A549 (cell line): ENCODE measurements around the gene CDC26. TPM values are rescaled to one million over a fixed set of nuclear protein-coding genes. Genes with fewer than 3 reads are reported as not detected.

Source experiments
- ATAC-seq, 2 experiments: fragments of 200-7000 bp in 1 of 2; fragments of >200 bp in 1 of 2; cut with Nextera tagmentation in 1 of 2; cut with Tn5 transposase in 1 of 2; 3 replicates each; pipeline versions ENCODE4 v1.8.0 to v1.9.1; 2018 to 2020; ENCODE audit warnings: mild to moderate bottlenecking in 1 of 2, moderate library complexity in 1 of 2
- CTCF ChIA-PET: fragments of 300-600 bp; sonication (Branson Sonifier 250); formaldehyde crosslinking; extraction: SDS; loops from one replicate; lab custom pipeline; 2021; ENCODE audit warnings: antibody characterized with exemption, inconsistent platforms; lab: Yijun Ruan, JAX
- POLR2A ChIA-PET: fragments of 350-600 bp; formaldehyde crosslinking; extraction: SDS; loops from one replicate; lab custom pipeline; 2021; ENCODE audit warnings: antibody characterized with exemption, inconsistent platforms; lab: Yijun Ruan, JAX
- DNase-seq, 2 experiments: peaks; one replicate each; pipeline versions ENCODE4 v3.0.0 to v3.0.0-alpha.2; 2011 to 2016; ENCODE audit warnings: low read depth in 1 of 2, low spot score in 1 of 2
- FAIRE-seq: peaks from 2 replicates; lab custom pipeline; 2011; peaks lifted over from hg19 to GRCh38; lab: Jason Lieb, UNC
- H3K27ac ChIP-seq, 2 experiments: fragments of >200 bp; sonication (Bioruptor Twin); formaldehyde crosslinking; 3 replicates each; pipeline ENCODE4 v1.5.1; 2016 to 2017
- H3K4me1 ChIP-seq: fragments of >200 bp; sonication (Bioruptor Twin); formaldehyde crosslinking; 3 replicates; pipeline ENCODE4 v1.6.1; 2016
- H3K4me2 ChIP-seq: fragments of >200 bp; sonication (Bioruptor Twin); formaldehyde crosslinking; 3 replicates; pipeline ENCODE4 v1.6.1; 2016
- H3K4me3 ChIP-seq: fragments of >200 bp; sonication (Bioruptor Twin); formaldehyde crosslinking; 3 replicates; pipeline ENCODE4 v1.5.1; 2016
- H3K9me3 ChIP-seq: fragments of >200 bp; sonication (Bioruptor Twin); formaldehyde crosslinking; 3 replicates; pipeline ENCODE4 v1.6.1; 2016
- BHLHE40 ChIP-seq: IDR thresholded peaks from 2 replicates; pipeline ENCODE4 v1.6.1; 2012; ENCODE audit warnings: low read depth, low read length, inconsistent platforms
- CBX2 ChIP-seq: fragments of 200-600 bp; sonication (generic); IDR thresholded peaks from 2 replicates; pipeline ENCODE4 v1.6.1; 2016; ENCODE audit warnings: low read depth, mild to moderate bottlenecking, borderline replicate concordance
- CHD4 ChIP-seq: fragments of 200-600 bp; sonication (generic); IDR thresholded peaks from 2 replicates; pipeline ENCODE4 v1.6.1; 2016; ENCODE audit warnings: antibody characterized with exemption, mild to moderate bottlenecking, borderline replicate concordance
- CTCF ChIP-seq: fragments of >200 bp; sonication (Bioruptor Twin); formaldehyde crosslinking; IDR thresholded peaks from 3 replicates; pipeline ENCODE4 v1.5.1; 2016
- EHF ChIP-seq: fragments of 250-450 bp; sonication (Bioruptor Pico); IDR thresholded peaks from 2 replicates; pipeline ENCODE4 v1.5.0; 2020; ENCODE audit warnings: mild to moderate bottlenecking
- EHMT2 ChIP-seq: fragments of 200-600 bp; sonication (generic); IDR thresholded peaks from 2 replicates; pipeline ENCODE4 v1.6.1; 2016; ENCODE audit warnings: antibody characterized with exemption, low read depth, mild to moderate bottlenecking, moderate library complexity
- ELK1 ChIP-seq: fragments of 150-350 bp; IDR thresholded peaks from 2 replicates; pipeline ENCODE4 v1.6.1; 2014; ENCODE audit warnings: low read depth, mild to moderate bottlenecking, low read length
- EP300 ChIP-seq, 2 experiments: fragments of >200 bp; sonication (Bioruptor Twin); formaldehyde crosslinking; IDR thresholded peaks; 2 replicates in 1 of 2; 3 replicates in 1 of 2; pipeline ENCODE4 v1.6.1; 2016 to 2017
- FOXS1 ChIP-seq: fragments of 250-450 bp; sonication (Bioruptor Pico); IDR thresholded peaks from 2 replicates; pipeline ENCODE4 v1.5.0; 2020; ENCODE audit warnings: mild to moderate bottlenecking, moderate library complexity
- HDAC2 ChIP-seq: fragments of 200-600 bp; sonication (generic); IDR thresholded peaks from 2 replicates; pipeline ENCODE4 v1.6.1; 2016
- HEYL ChIP-seq: fragments of 250-450 bp; sonication (Bioruptor Pico); IDR thresholded peaks from 2 replicates; pipeline ENCODE4 v1.8.0; 2021; ENCODE audit warnings: mild to moderate bottlenecking, moderate library complexity
- HMGXB4 ChIP-seq: fragments of 250-450 bp; sonication (Bioruptor Pico); IDR thresholded peaks from 2 replicates; pipeline ENCODE4 v1.5.0; 2021; ENCODE audit warnings: mild to moderate bottlenecking, moderate library complexity, borderline replicate concordance
- HOXB5 ChIP-seq: fragments of 250-450 bp; sonication (Bioruptor Pico); IDR thresholded peaks from 2 replicates; pipeline ENCODE4 v1.5.0; 2020; ENCODE audit warnings: mild to moderate bottlenecking, moderate library complexity
- JUNB ChIP-seq: fragments of >200 bp; sonication (Bioruptor Twin); formaldehyde crosslinking; IDR thresholded peaks from 2 replicates; pipeline ENCODE4 v1.6.1; 2016
- KDM1A ChIP-seq: fragments of 200-600 bp; sonication (generic); IDR thresholded peaks from 2 replicates; pipeline ENCODE4 v1.6.1; 2016; ENCODE audit warnings: low read depth, mild to moderate bottlenecking
- KDM5A ChIP-seq: fragments of 200-600 bp; sonication (generic); IDR thresholded peaks from 2 replicates; pipeline ENCODE4 v1.6.1; 2016; ENCODE audit warnings: antibody characterized with exemption, mild to moderate bottlenecking
- MAZ ChIP-seq: fragments of 150-350 bp; IDR thresholded peaks from 2 replicates; pipeline ENCODE4 v1.6.1; 2014; ENCODE audit warnings: antibody characterized with exemption, low read depth, low read length, borderline replicate concordance
- MYC ChIP-seq: IDR thresholded peaks from 2 replicates; pipeline ENCODE4 v1.6.1; 2012; ENCODE audit warnings: mild to moderate bottlenecking, inconsistent platforms, low read length, improper control_type of control experiment, borderline replicate concordance
- NFE2L2 ChIP-seq: fragments of 150-350 bp; conservative IDR thresholded peaks from 2 replicates; pipeline ENCODE4 v1.6.1; 2014; ENCODE audit warnings: low read length
- PHF8 ChIP-seq: fragments of 200-600 bp; sonication (generic); IDR thresholded peaks from 2 replicates; pipeline ENCODE4 v1.6.1; 2016; ENCODE audit warnings: low read depth, mild to moderate bottlenecking, antibody characterized with exemption, moderate library complexity, borderline replicate concordance
- RAD21 ChIP-seq, 2 experiments: fragments of >200 bp in 1 of 2; sonication (Bioruptor Twin) in 1 of 2; formaldehyde crosslinking in 1 of 2; IDR thresholded peaks in 1 of 2; conservative IDR thresholded peaks in 1 of 2; 2 replicates in 1 of 2; 3 replicates in 1 of 2; pipeline ENCODE4 v1.6.1; 2012 to 2018; ENCODE audit warnings: inconsistent platforms in 1 of 2
- RCOR1 ChIP-seq: fragments of 150-350 bp; IDR thresholded peaks from 2 replicates; pipeline ENCODE4 v1.6.1; 2014; ENCODE audit warnings: antibody characterized with exemption, low read length, low read depth
- SMC3 ChIP-seq: fragments of >200 bp; sonication (Bioruptor Twin); formaldehyde crosslinking; IDR thresholded peaks from 3 replicates; pipeline ENCODE4 v1.6.1; 2018; ENCODE audit warnings: inconsistent platforms
- SREBF2 ChIP-seq: fragments of 450-650 bp; IDR thresholded peaks from 2 replicates; pipeline ENCODE4 v1.6.1; 2014; ENCODE audit warnings: mild to moderate bottlenecking, moderate library complexity
- TFCP2L1 ChIP-seq: fragments of 250-450 bp; sonication (Bioruptor Pico); IDR thresholded peaks from 2 replicates; pipeline ENCODE4 v1.5.0; 2021; ENCODE audit warnings: mild to moderate bottlenecking
- USF2 ChIP-seq: fragments of 450-650 bp; IDR thresholded peaks from 2 replicates; pipeline ENCODE4 v1.6.1; 2014; ENCODE audit warnings: antibody characterized with exemption
- ZSCAN20 ChIP-seq: fragments of 250-450 bp; sonication (Bioruptor Pico); IDR thresholded peaks from 2 replicates; pipeline ENCODE4 v1.8.0; 2022; ENCODE audit warnings: mild to moderate bottlenecking, moderate library complexity
- WGBS: methylation state at CpG from one replicate; pipeline ENCODE4 v1.1.6; 2017; ENCODE audit errors: missing lambda C conversion rate; 5-methylcytosine and 5-hydroxymethylcytosine counted together
- polyA plus RNA-seq, 4 experiments: library from polyadenylated mRNA; depleted of rRNA in 3 of 4; stranded (reverse); fragments of >200 nt; fragmentation: RNase III in 1 of 4; extraction: RNeasy Plus Mini Kit Qiagen cat#74134 plus additional on column Dnase treatment in 1 of 4; gene quantifications; 2 replicates in 3 of 4; 3 replicates in 1 of 4; pipeline ENCODE4 v1.2.3, GENCODE V29; 2011 to 2017

The CDC26 gene
- polyA plus RNA-seq, 2 of the 4 experiments (the other 2 are of a cell fraction) = 69.0 to 80.7 TPM

GRCh38 chr9:113322671-113323070 is 47.3 kb upstream of the CDC26 start (continued):
- TF ChIP-seq USF2 = no peak

- Histone ChIP-seq H3K9me3 (no peaks in the 10 kb centered on the region), H3K4me3 (no peak overlapping the region), H3K4me2 (no peak overlapping the region), H3K4me1 (no peaks in the 10 kb centered on the region), H3K27ac (no peak overlapping the region)
- CTCF ChIA-PET = interaction anchor here (1.3 to 4.3 kb wide), 5 partner anchors 11 to 336 kb away, joined by 3 to 13 read pairs (median 4); partner anchors contain the start of gene ALAD
- 74% methylated on average over 3 of the region's 3 CpGs for WGBS
- POLR2A ChIA-PET = no interaction called here
- FAIRE-seq (no peak), DNase-seq (no peak), ATAC-seq (no peak)
- TF ChIP-seq EP300 (IDR thresholded peaks at IDR 0.05) = no peak
- TF ChIP-seq MAZ = no peak
- no peak for TF ChIP-seq RCOR1
- TF ChIP-seq PHF8 = no peak
- TF ChIP-seq SREBF2 = no peak
- TF ChIP-seq HDAC2 = no peak
- TF ChIP-seq SMC3 = no peak
- TF ChIP-seq CHD4 = no peak
- TF ChIP-seq NFE2L2 = no peak
- TF ChIP-seq CTCF = no peak
- no peak for TF ChIP-seq HEYL (CRISPR knock-in tag)
- TF ChIP-seq EHF (CRISPR knock-in tag) = no peak
- no peak for TF ChIP-seq KDM5A
- TF ChIP-seq HMGXB4 (CRISPR knock-in tag) = no peak
- TF ChIP-seq ELK1 = no peak
- TF ChIP-seq EHMT2 = no peak
- TF ChIP-seq HOXB5 = no peak
- no peak for TF ChIP-seq CBX2
- no peak for TF ChIP-seq RAD21 (conservative IDR thresholded peaks at IDR 0.05 in 1 of 2, IDR thresholded peaks at IDR 0.05 in 1 of 2)
These were observed 44.7 kb upstream of the CDC26 start for GRCh38 chr9:113320051-113320450.

- ATAC-seq = no peak
- H3K4me2 ChIP-seq = no peak overlapping the region
- ChIA-PET POLR2A (no interaction called here), CTCF (interaction anchor here (1.4 to 4.3 kb wide), 6 partner anchors 10 to 339 kb away, joined by 3 to 13 read pairs (median 6); no protein-coding TSS in a partner anchor)
- no peak overlapping the region for H3K4me3 ChIP-seq
- DNase-seq = no peak
- no peak overlapping the region for H3K27ac ChIP-seq
- no peak for FAIRE-seq
- H3K9me3 ChIP-seq = no peaks in the 10 kb centered on the region
- 60% methylated on average over 2 of the region's 2 CpGs for WGBS
- H3K4me1 ChIP-seq = no peaks in the 10 kb centered on the region
- TF ChIP-seq BHLHE40 (no peak), JUNB (no peak), HMGXB4 (CRISPR knock-in tag) (no peak), CBX2 (no peak), HEYL (CRISPR knock-in tag) (no peak), FOXS1 (CRISPR knock-in tag) (no peak), MYC (no peak), TFCP2L1 (CRISPR knock-in tag) (no peak), ZSCAN20 (CRISPR knock-in tag) (no peak), KDM1A (no peak)
These were observed 43.7 kb upstream of the CDC26 start for GRCh38 chr9:113319054-113319453.
